SK-N-SH (cell line): ENCODE data around the gene RPAP3. TPM values are rescaled to one million over a fixed set of nuclear protein-coding genes. Genes with fewer than 3 reads are reported as not detected.

ENCODE experiments used
- CTCF ChIA-PET: fragments of 300-600, 350-600 bp; formaldehyde crosslinking; extraction: SDS; loops from one replicate; lab custom pipeline; 2021; lab: Yijun Ruan, JAX
- POLR2A ChIA-PET: fragments of 350-600 bp; sonication (Branson Sonifier 250); formaldehyde crosslinking; extraction: SDS; loops from one replicate; lab custom pipeline; 2020; ENCODE audit warnings: antibody characterized with exemption, inconsistent platforms; lab: Yijun Ruan, JAX
- DNase-seq: peaks from one replicate; pipeline ENCODE4 v3.0.0; 2012
- H2AFZ ChIP-seq: fragments of 200-600 bp; sonication (generic); 2 replicates; pipeline ENCODE4 v1.8.1; 2016; ENCODE audit warnings: antibody characterized with exemption, mild to moderate bottlenecking, low read depth
- H3F3A ChIP-seq: fragments of 200-600 bp; sonication (generic); replicated peaks from 2 replicates; pipeline ENCODE3; 2016; ENCODE audit warnings: antibody characterized with exemption, mild to moderate bottlenecking; ENCODE audit not compliant: insufficient read depth
- H3K27ac ChIP-seq, 2 experiments: fragments of 200-500 bp in 1 of 2; fragments of 200-600 bp in 1 of 2; sonication (Bioruptor generic) in 1 of 2; sonication (generic), shearing (Covaris generic) in 1 of 2; 2 replicates each; pipeline versions ENCODE4 v1.5.1 to v1.6.1; 2014 to 2016; ENCODE audit warnings: low read depth in 2 of 2, inconsistent platforms in 1 of 2, low read length in 1 of 2, mild to moderate bottlenecking in 1 of 2, mixed read lengths in 1 of 2
- H3K27me3 ChIP-seq: fragments of 200-600 bp; sonication (generic), shearing (Covaris generic); 2 replicates; pipeline ENCODE4 v1.6.1; 2016; ENCODE audit warnings: mixed run types; ENCODE audit not compliant: insufficient read depth
- H3K36me3 ChIP-seq, 2 experiments: fragments of 200-500 bp in 1 of 2; fragments of 200-600 bp in 1 of 2; sonication (Bioruptor generic) in 1 of 2; sonication (generic) in 1 of 2; replicated peaks in 1 of 2; 2 replicates each; pipeline versions ENCODE3 to v1.5.1; 2014 to 2016; ENCODE audit warnings: low read length in 1 of 2, mild to moderate bottlenecking in 1 of 2; ENCODE audit not compliant: insufficient read depth in 2 of 2, control insufficient read depth in 1 of 2
- H3K4me1 ChIP-seq, 2 experiments: fragments of 200-500 bp in 1 of 2; fragments of 200-600 bp in 1 of 2; sonication (Bioruptor generic) in 1 of 2; sonication (generic), shearing (Covaris generic) in 1 of 2; 2 replicates each; pipeline versions ENCODE4 v1.5.1 to v1.6.1; 2014 to 2016; ENCODE audit warnings: low read depth in 1 of 2, low read length in 1 of 2, mixed run types in 1 of 2; ENCODE audit not compliant: insufficient read depth in 2 of 2, control insufficient read depth in 1 of 2
- H3K4me2 ChIP-seq: fragments of 200-600 bp; sonication (generic), shearing (Covaris generic); 2 replicates; pipeline ENCODE4 v1.6.1; 2017; ENCODE audit warnings: mixed run types
- H3K4me3 ChIP-seq, 2 experiments: fragments of 200-500 bp in 1 of 2; fragments of 200-600 bp in 1 of 2; sonication (Bioruptor generic) in 1 of 2; sonication (generic), shearing (Covaris generic) in 1 of 2; 2 replicates each; pipeline versions ENCODE4 v1.5.1 to v1.8.1; 2014 to 2016; ENCODE audit warnings: low read depth in 2 of 2, inconsistent platforms in 1 of 2, low read length in 1 of 2, mild to moderate bottlenecking in 1 of 2, mixed read lengths in 1 of 2, moderate library complexity in 1 of 2
- H3K79me2 ChIP-seq: fragments of 200-600 bp; sonication (generic); 2 replicates; pipeline ENCODE4 v1.8.1; 2017; ENCODE audit warnings: mild to moderate bottlenecking; ENCODE audit not compliant: insufficient read depth
- H3K9ac ChIP-seq: fragments of 200-600 bp; sonication (generic); 2 replicates; pipeline ENCODE4 v1.6.1; 2017; ENCODE audit warnings: mixed run types
- H3K9me2 ChIP-seq: fragments of 200-600 bp; sonication (generic); 2 replicates; pipeline ENCODE4 v1.6.1; 2017; ENCODE audit warnings: mixed run types
- H3K9me3 ChIP-seq: fragments of 200-600 bp; sonication (generic); 2 replicates; pipeline ENCODE4 v1.6.1; 2017; ENCODE audit warnings: mixed run types, mild to moderate bottlenecking, moderate library complexity
- H4K20me1 ChIP-seq: fragments of 200-600 bp; sonication (generic); 2 replicates; pipeline ENCODE4 v1.6.1; 2017; ENCODE audit warnings: mild to moderate bottlenecking, mixed run types; ENCODE audit not compliant: insufficient read depth
- EP300 ChIP-seq, 2 experiments: IDR thresholded peaks; 2 replicates each; pipeline versions ENCODE4 v1.4.0 to v1.6.1; 2012; ENCODE audit warnings: borderline replicate concordance in 1 of 2, low read depth in 1 of 2, low read length in 1 of 2
- GABPA ChIP-seq: IDR thresholded peaks from 2 replicates; pipeline ENCODE4 v1.4.0; 2012; ENCODE audit warnings: low read depth, mild to moderate bottlenecking
- GATA2 ChIP-seq: sonication (generic); formaldehyde crosslinking; IDR thresholded peaks from 2 replicates; pipeline ENCODE4 v1.5.0; 2020; ENCODE audit warnings: mild to moderate bottlenecking, missing genetic modification reagents
- JUND ChIP-seq: IDR thresholded peaks from 2 replicates; pipeline ENCODE4 v1.4.0; 2012
- NFIC ChIP-seq: IDR thresholded peaks from 2 replicates; pipeline ENCODE4 v1.4.0; 2012; ENCODE audit warnings: borderline replicate concordance
- NRF1 ChIP-seq: IDR thresholded peaks from 2 replicates; pipeline ENCODE4 v1.6.1; 2012; ENCODE audit warnings: low read depth, mild to moderate bottlenecking, low read length
- PBX3 ChIP-seq: IDR thresholded peaks from 2 replicates; pipeline ENCODE4; 2012
- REST ChIP-seq: IDR thresholded peaks from 2 replicates; pipeline ENCODE4 v1.6.1; 2012; ENCODE audit warnings: mild to moderate bottlenecking, low read depth, low read length, moderate library complexity
- RFX5 ChIP-seq: IDR thresholded peaks from 2 replicates; pipeline ENCODE4 v1.6.1; 2012; ENCODE audit warnings: mild to moderate bottlenecking, improper control_type of control experiment, low read length
- RXRA ChIP-seq: IDR thresholded peaks from 2 replicates; pipeline ENCODE4 v1.4.0; 2012; ENCODE audit warnings: low read depth, mild to moderate bottlenecking, borderline replicate concordance
- USF2 ChIP-seq: fragments of 150-350 bp; IDR thresholded peaks from 2 replicates; pipeline ENCODE4 v1.6.1; 2017; ENCODE audit warnings: antibody characterized with exemption, low read length, low read depth, borderline replicate concordance
- WGBS: methylation state at CpG from one replicate; pipeline ENCODE4 v1.1.6; 2017; ENCODE audit warnings: low lambda C conversion rate; 5-methylcytosine and 5-hydroxymethylcytosine counted together
- polyA plus RNA-seq, 3 experiments: library from polyadenylated mRNA; depleted of rRNA; stranded (reverse); fragments of >200 nt; gene quantifications; 2 replicates each; pipeline ENCODE4 v1.2.3, GENCODE V29; 2012
- TF ChIP-seq, protein P1 (sequence below): fragments of 150-350 bp; IDR thresholded peaks from 2 replicates; pipeline ENCODE4 v1.6.1; 2016; ENCODE audit warnings: mild to moderate bottlenecking, low read depth, low read length

The RPAP3 gene
- polyA plus RNA-seq, 1 of the 3 experiments (the other 2 are of a cell fraction) = 6.7 TPM

DNA sequence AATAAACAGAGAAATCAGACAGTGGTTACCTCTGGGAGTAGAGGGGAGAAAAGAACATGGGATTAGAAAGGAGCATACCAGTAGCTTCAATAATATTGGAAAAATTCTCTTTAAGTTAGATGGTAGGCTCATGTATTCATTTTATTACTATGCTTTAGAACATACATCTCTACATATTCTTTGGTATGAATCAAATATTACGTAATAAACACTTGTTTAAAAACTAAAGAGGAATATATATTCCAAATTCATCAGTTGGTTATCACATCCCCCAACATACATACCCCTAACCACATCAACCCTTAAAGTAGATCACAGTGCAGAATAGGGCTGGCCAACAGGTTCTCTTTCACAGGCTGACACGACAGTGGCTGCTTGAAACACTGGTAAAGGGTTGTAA is 5.6 kb downstream of the RPAP3 start:
- Histone ChIP-seq H3K9me3 (no peaks in the 10 kb centered on the region), H3K4me3 (no peak overlapping the region), H3K4me2 (no peak overlapping the region), H2AFZ (no peak overlapping the region), H3F3A (no peaks in the 10 kb centered on the region), H3K9ac (no peak overlapping the region), H3K9me2 (no peaks in the 10 kb centered on the region), H3K36me3 (peaks cover 47 to 55% of the 10 kb centered on the region in 2 experiments), H3K79me2 (peaks cover 34% of the 10 kb centered on the region), H3K27ac (no peak overlapping the region), H3K27me3 (no peaks in the 10 kb centered on the region), H4K20me1 (no peaks in the 10 kb centered on the region), H3K4me1 (peaks cover 0 to 5% of the 10 kb centered on the region in 2 experiments; a peak in 2 of 4 replicates)
- CTCF ChIA-PET = interaction anchor here (0.6 to 1.5 kb wide), 2 partner anchors 48 kb away, joined by 3 to 10 read pairs; no protein-coding TSS in a partner anchor
- TF ChIP-seq, protein P1, sequence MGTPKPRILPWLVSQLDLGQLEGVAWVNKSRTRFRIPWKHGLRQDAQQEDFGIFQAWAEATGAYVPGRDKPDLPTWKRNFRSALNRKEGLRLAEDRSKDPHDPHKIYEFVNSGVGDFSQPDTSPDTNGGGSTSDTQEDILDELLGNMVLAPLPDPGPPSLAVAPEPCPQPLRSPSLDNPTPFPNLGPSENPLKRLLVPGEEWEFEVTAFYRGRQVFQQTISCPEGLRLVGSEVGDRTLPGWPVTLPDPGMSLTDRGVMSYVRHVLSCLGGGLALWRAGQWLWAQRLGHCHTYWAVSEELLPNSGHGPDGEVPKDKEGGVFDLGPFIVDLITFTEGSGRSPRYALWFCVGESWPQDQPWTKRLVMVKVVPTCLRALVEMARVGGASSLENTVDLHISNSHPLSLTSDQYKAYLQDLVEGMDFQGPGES = no peak
- TF ChIP-seq RXRA = no peak
- TF ChIP-seq PBX3 = no peak
- TF ChIP-seq NFIC = no peak
- TF ChIP-seq NRF1 = no peak
- TF ChIP-seq GABPA = no peak
- TF ChIP-seq JUND = no peak
- no peak for TF ChIP-seq GATA2 (CRISPR knock-in tag)
- no peak for TF ChIP-seq EP300 (IDR thresholded peaks at IDR 0.05; ENCODE audit: borderline replicate concordance in 1 of 2, low read depth in 1 of 2, low read length in 1 of 2)
- no peak for TF ChIP-seq USF2
- no peak for TF ChIP-seq REST
- TF ChIP-seq RFX5 = no peak
- 99% methylated on average over 2 of the region's 2 CpGs for WGBS
- POLR2A ChIA-PET = no interaction called here
- DNase-seq = no peak
